ENCODE measurements around the gene NONO.
A peak's percentile ranks its signal among the peaks of the same experiment; 100 is the strongest.
"Not testable (repeated sequence)": the region's sequence is repeated elsewhere in the genome, so short reads cannot be mapped to it uniquely, and the experiment has no call there.

Gene NONO

GRCh38 chrX:71283403-71284143 is at the start of gene NONO:
Gene NONO, plus strand, starts transcription at chrX:71283635. Its CDS starts 7,003 bp downstream, at chrX:71290638.
- peak; percentile 91 for DNase-seq (ENCODE audit: low spot score)

- no peak for DNase-seq (ENCODE audit: low spot score)
Observed at GRCh38 chrX:71235482-71235881, 48.0 kb upstream of the NONO start.

- DNase-seq (ENCODE audit: low spot score): no peak
Observed at GRCh38 chrX:71236836-71237235, 46.6 kb upstream of the NONO start.

GRCh38 chrX:71239781-71240180 is 43.7 kb upstream of the NONO start:
- DNase-seq (ENCODE audit: low spot score): no peak

GRCh38 chrX:71241301-71241700 is 42.1 kb upstream of the NONO start:
- no peak for DNase-seq (ENCODE audit: low spot score)

- no peak for DNase-seq (ENCODE audit: low spot score)
Observed at GRCh38 chrX:71244359-71245128, 38.9 kb upstream of the NONO start.

GRCh38 chrX:71245159-71245558 is 38.3 kb upstream of the NONO start:
- DNase-seq (ENCODE audit: low spot score): no peak

GRCh38 chrX:71250841-71251240 is 32.6 kb upstream of the NONO start:
- DNase-seq (ENCODE audit: low spot score): no peak

- DNase-seq (ENCODE audit: low spot score): no peak
Observed at GRCh38 chrX:71251466-71251973, 31.9 kb upstream of the NONO start.

GRCh38 chrX:71252221-71252620 is 31.2 kb upstream of the NONO start:
- no peak for DNase-seq (ENCODE audit: low spot score)

- DNase-seq (ENCODE audit: low spot score): peak; percentile 22
Observed at GRCh38 chrX:71253253-71254091, 30.0 kb upstream of the NONO start.

- peak; percentile 72 for DNase-seq (ENCODE audit: low spot score)
Observed at GRCh38 chrX:71254092-71254963, 29.1 kb upstream of the NONO start, which contains the start of gene ZMYM3. Gene ZMYM3, minus strand, starts transcription at chrX:71254140. Its CDS starts 885 bp downstream, at chrX:71253255.

- DNase-seq (ENCODE audit: low spot score): no peak
Observed at GRCh38 chrX:71256051-71256450, 27.4 kb upstream of the NONO start.

- DNase-seq (ENCODE audit: low spot score): no peak
Observed at GRCh38 chrX:71256856-71257255, 26.6 kb upstream of the NONO start.

GRCh38 chrX:71268624-71269023 is 14.8 kb upstream of the NONO start:
- DNase-seq (ENCODE audit: low spot score): not testable (repeated sequence)

GRCh38 chrX:71269801-71270395 is 13.5 kb upstream of the NONO start:
- no peak for DNase-seq (ENCODE audit: low spot score)

- not testable (repeated sequence) for DNase-seq (ENCODE audit: low spot score)
Observed at GRCh38 chrX:71272313-71272712, 11.1 kb upstream of the NONO start.

- not testable (repeated sequence) for DNase-seq (ENCODE audit: low spot score)
Observed at GRCh38 chrX:71281300-71281699, 2.1 kb upstream of the NONO start.

GRCh38 chrX:71282514-71283402 is 677 bp upstream of the NONO start:
- peak; percentile 45 for DNase-seq (ENCODE audit: low spot score)

- DNase-seq (ENCODE audit: low spot score): no peak
Observed at GRCh38 chrX:71285929-71286328, 2.5 kb downstream of the NONO start.

Measured in COLO829 (cell line).